Measurements from ENCODE around the gene NUDT22. TPM values are rescaled to one million over a fixed set of nuclear protein-coding genes. Genes with fewer than 3 reads are reported as not detected.

Gene NUDT22
- total and polyA plus RNA-seq, 2 of the 8 experiments (the other 6 are each of a cell fraction or from before 2014, with no cell fraction given), result 43.4 to 69.0 TPM

GRCh38 chr11:64253481-64253880, 27.4 kb downstream of the NUDT22 start (continued):
- TF ChIP-seq SAP30 (IDR thresholded peaks at IDR 0.05; ENCODE audit: insufficient read depth, insufficient replicate concordance, low read length), result no peak
- no peak for TF ChIP-seq BACH1 (IDR thresholded peaks at IDR 0.05; ENCODE audit: low read length)
- TF ChIP-seq RFX5 (IDR thresholded peaks at IDR 0.05; ENCODE audit: borderline replicate concordance, low read depth, low read length), result no peak
- TF ChIP-seq TAF7 (optimal IDR thresholded peaks at IDR 0.05; ENCODE audit: borderline replicate concordance, low read depth, low read length), result no peak
- no peak for TF ChIP-seq BRCA1 (IDR thresholded peaks at IDR 0.05; ENCODE audit: low read depth, low read length)
- no peak for TF ChIP-seq PHF8 (conservative IDR thresholded peaks at IDR 0.05; ENCODE audit: low read depth, low read length)
- no peak for TF ChIP-seq E2F6 (IDR thresholded peaks at IDR 0.05)
- no peak for TF ChIP-seq POU5F1 (IDR thresholded peaks at IDR 0.05; ENCODE audit: low read depth, low read length)

All from H1 (cell line).